Heart left ventricle (tissue), 16 donors: ENCODE measurements around the gene ZNF750. TPM values are rescaled to one million over a fixed set of nuclear protein-coding genes. Genes with fewer than 3 reads are reported as not detected.
A peak's percentile ranks its signal among the peaks of the same experiment; 100 is the strongest.

ENCODE experiments used
- ATAC-seq, 4 donors: fragments of 200-7000 bp; cut with Tn5 transposase; one replicate each; pipeline ENCODE4 v1.9.1; 2020 to 2022; ENCODE audit warnings: moderate library complexity in 4 of 4, mild to moderate bottlenecking in 3 of 4, moderate number of reproducible peaks in 1 of 4
- DNase-seq, 5 donors: peaks; one replicate each; pipeline ENCODE4 v3.0.0-alpha.2; 2020
- H3K27ac ChIP-seq, 12 donors: fragments of 200-600 bp; sonication (generic) in 4 of 12; one replicate each; pipeline versions ENCODE4 v1.5.0 to v1.8.0; 2016 to 2022; ENCODE audit warnings: mild to moderate bottlenecking in 2 of 12
- H3K27me3 ChIP-seq, 9 donors: fragments of 200-600 bp; sonication (generic) in 2 of 9; one replicate each; pipeline versions ENCODE4 v1.5.1 to v1.8.0; 2016 to 2022; ENCODE audit warnings: mild to moderate bottlenecking in 3 of 9
- H3K36me3 ChIP-seq, 9 donors: fragments of 200-600 bp; sonication (generic) in 2 of 9; one replicate each; pipeline versions ENCODE4 v1.5.0 to v1.8.0; 2018 to 2022; ENCODE audit warnings: mild to moderate bottlenecking in 2 of 9
- H3K4me1 ChIP-seq, 12 donors: fragments of 200-600 bp; sonication (generic) in 4 of 12; one replicate each; pipeline versions ENCODE4 v1.5.0 to v1.8.0; 2016 to 2022; ENCODE audit warnings: mild to moderate bottlenecking in 3 of 12
- H3K4me3 ChIP-seq, 12 donors: fragments of 200-600 bp; sonication (generic) in 4 of 12; one replicate each; pipeline versions ENCODE4 v1.5.0 to v1.8.0; 2017 to 2022; ENCODE audit warnings: mild to moderate bottlenecking in 9 of 12, moderate library complexity in 4 of 12
- H3K9me3 ChIP-seq, 12 donors: fragments of 200-600 bp; sonication (generic) in 4 of 12; one replicate each; pipeline versions ENCODE4 v1.5.0 to v1.8.0; 2016 to 2022; ENCODE audit warnings: mild to moderate bottlenecking in 1 of 12
- CTCF ChIP-seq, 12 donors: fragments of 200-600 bp; sonication (generic) in 4 of 12; IDR thresholded peaks; one replicate each; pipeline versions ENCODE4 v1.5.0 to v1.8.0; 2018 to 2022; ENCODE audit warnings: antibody characterized with exemption in 12 of 12, mild to moderate bottlenecking in 5 of 12
- POLR2A ChIP-seq, 2 donors: fragments of 450-650 bp; IDR thresholded peaks; one replicate each; pipeline ENCODE4 v1.6.1; 2017; ENCODE audit warnings: antibody characterized with exemption in 2 of 2, mild to moderate bottlenecking in 2 of 2, moderate library complexity in 2 of 2
- WGBS, 4 donors: extraction: QIAGEN DNeasy Blood & Tissue Kit in 2 of 4; methylation state at CpG; one replicate each; pipeline versions ENCODE4 v1.1.5 to v1.1.7; 2013 to 2018; 5-methylcytosine and 5-hydroxymethylcytosine counted together
- intact Hi-C, 10 donors: fragments of 100-400 bp; cut with DNase I; formaldehyde crosslinking; loops; one replicate each; pipeline versions ENCODE4 v1.11.1 to v1.14.2; 2022
- polyA plus RNA-seq, 2 donors: library from polyadenylated mRNA; stranded (reverse); fragments of 200-250 nt; gene quantifications; one replicate each; pipeline ENCODE4 v1.2.3, GENCODE V29; 2013
- total RNA-seq, 9 donors: library from RNA; depleted of rRNA in 2 of 9; stranded (reverse); fragments of >200 nt in 2 of 9; fragmentation: NEBNext Ultra II Directional in 3 of 9; extraction: Animal tissue kit (Norgen Biotek cat#: 25700) in 3 of 9; gene quantifications; one replicate each; pipeline versions ENCODE4 v1.1.0 to v1.2.4, GENCODE V29; 2016 to 2023
- donor health status: ischemic (EF 13 %, LVEDD 7.1; RV severe dilation, severe dysfunction).
- donor health status: healthy with polysubstance abuse.
- donor health status: DM: no; HTN: yes; CAD: no.
- donor health status: DM: no; HTN: no; CAD: no.
- donor health status: ischemic (EF 25% LVEDD 6.9; RV normal size, moderate dysfunction).
- donor health status: ischemic (EF 25% LVEDD 5.7; RV mildly dilated, moderate dysfunction).
- donor health status: healthy.
- donor health status: DM: yes; HTN: yes; CAD: no.
- donor health status: ischemic (EF 35%, LVEDD 5.7; RV mildly dilated, moderate dysfunction).
- donor health status: nonischemic (EF 11% LVEDD 7.7; RV severe dilation, severe dysfunction).
- donor health status: DM: yes; HTN: yes; CAD: no.
- donor health status: PGD.
- donor health status: ischemic (EF 29% LVEDD 5.4; RV normal size, mild dysfunction).
- donor health status: nonischemic (EF 23%, LVEDD 6.1; RV moderate dilation, normal function).

Gene ZNF750
- total and polyA plus RNA-seq, 11 donors, result 0.08 to 0.38 (median 0.24) TPM; not detected in 7

- Histone ChIP-seq H3K4me1 (peaks cover 0 to 29% (median 9%) of the 10 kb centered on the region in 12 donors), H3K36me3 (peaks cover 0 to 21% (median 8%) of the 10 kb centered on the region in 9 donors), H3K27me3 (no peaks in the 10 kb centered on the region), H3K9me3 (no peaks in the 10 kb centered on the region), H3K4me3 (no peak overlapping the region), H3K27ac (no peak overlapping the region)
- intact Hi-C loops, result no loop called here
- TF ChIP-seq POLR2A (IDR thresholded peaks at IDR 0.05) (no peak), CTCF (IDR thresholded peaks at IDR 0.05) (no peak)
- no peak for DNase-seq
- 87 to 91% (median 89%) methylated on average over 15 of the region's 15 CpGs for WGBS, 4 donors
- no peak for ATAC-seq
Observed at GRCh38 chr17:82856361-82856760, 16.5 kb upstream of the ZNF750 start.

GRCh38 chr17:82854226-82854625, 14.4 kb upstream of the ZNF750 start:
- intact Hi-C loops, result no loop called here
- TF ChIP-seq CTCF (IDR thresholded peaks at IDR 0.05) (no peak), POLR2A (IDR thresholded peaks at IDR 0.05) (no peak)
- Histone ChIP-seq H3K4me1 (peaks cover 0 to 15% (median 3%) of the 10 kb centered on the region in 12 donors), H3K36me3 (peaks cover 0 to 25% (median 8%) of the 10 kb centered on the region in 9 donors), H3K4me3 (no peak overlapping the region), H3K27ac (no peak overlapping the region), H3K27me3 (no peaks in the 10 kb centered on the region), H3K9me3 (no peaks in the 10 kb centered on the region)
- ATAC-seq (no peak), DNase-seq (no peak)
- 95 to 96% (median 95%) methylated on average over 11 of the region's 11 CpGs for WGBS, 4 donors

- no peak for ATAC-seq
- Histone ChIP-seq H3K27ac (no peak overlapping the region), H3K9me3 (no peaks in the 10 kb centered on the region), H3K27me3 (no peaks in the 10 kb centered on the region), H3K4me1 (peaks cover 0 to 12% (median 7%) of the 10 kb centered on the region in 12 donors), H3K36me3 (peaks cover 0 to 26% (median 8%) of the 10 kb centered on the region in 9 donors), H3K4me3 (no peak overlapping the region)
- 84 to 92% (median 88%) methylated on average over 12 of the region's 12 CpGs for WGBS, 4 donors
- no peak for DNase-seq
- TF ChIP-seq CTCF (IDR thresholded peaks at IDR 0.05) (no peak), POLR2A (IDR thresholded peaks at IDR 0.05) (no peak)
- intact Hi-C loops, result no loop called here
Observed at GRCh38 chr17:82851381-82851780, 11.6 kb upstream of the ZNF750 start.

- intact Hi-C loops, result loop anchor here in 2 of 10 donors (5.0 kb wide), 1 partner anchor 67 kb away; no protein-coding TSS in a partner anchor
- WGBS, 4 donors, result 78 to 81% (median 79%) methylated on average over 28 to 33 of the region's 33 CpGs
- Histone ChIP-seq H3K36me3 (peaks cover 0 to 15% (median 3%) of the 10 kb centered on the region in 9 donors), H3K9me3 (no peaks in the 10 kb centered on the region), H3K4me1 (peaks cover 0 to 20% (median 9%) of the 10 kb centered on the region in 12 donors), H3K27me3 (no peaks in the 10 kb centered on the region), H3K27ac (no peak overlapping the region), H3K4me3 (no peak overlapping the region)
- DNase-seq (peak in 1 of 5 donors; percentile 11), ATAC-seq (no peak)
- TF ChIP-seq POLR2A (IDR thresholded peaks at IDR 0.05), result no peak
- TF ChIP-seq CTCF (IDR thresholded peaks at IDR 0.05), result no peak
Observed at GRCh38 chr17:82849076-82849945, 9.5 kb upstream of the ZNF750 start.
